Measurements from ENCODE around the gene TKT. TPM values are rescaled to one million over a fixed set of nuclear protein-coding genes. Genes with fewer than 3 reads are reported as not detected.

The TKT gene
- total and polyA plus RNA-seq, 2 of the 13 experiments (the other 11 are each of a cell fraction or from before 2014, with no cell fraction given) = 150 to 238 TPM

DNA sequence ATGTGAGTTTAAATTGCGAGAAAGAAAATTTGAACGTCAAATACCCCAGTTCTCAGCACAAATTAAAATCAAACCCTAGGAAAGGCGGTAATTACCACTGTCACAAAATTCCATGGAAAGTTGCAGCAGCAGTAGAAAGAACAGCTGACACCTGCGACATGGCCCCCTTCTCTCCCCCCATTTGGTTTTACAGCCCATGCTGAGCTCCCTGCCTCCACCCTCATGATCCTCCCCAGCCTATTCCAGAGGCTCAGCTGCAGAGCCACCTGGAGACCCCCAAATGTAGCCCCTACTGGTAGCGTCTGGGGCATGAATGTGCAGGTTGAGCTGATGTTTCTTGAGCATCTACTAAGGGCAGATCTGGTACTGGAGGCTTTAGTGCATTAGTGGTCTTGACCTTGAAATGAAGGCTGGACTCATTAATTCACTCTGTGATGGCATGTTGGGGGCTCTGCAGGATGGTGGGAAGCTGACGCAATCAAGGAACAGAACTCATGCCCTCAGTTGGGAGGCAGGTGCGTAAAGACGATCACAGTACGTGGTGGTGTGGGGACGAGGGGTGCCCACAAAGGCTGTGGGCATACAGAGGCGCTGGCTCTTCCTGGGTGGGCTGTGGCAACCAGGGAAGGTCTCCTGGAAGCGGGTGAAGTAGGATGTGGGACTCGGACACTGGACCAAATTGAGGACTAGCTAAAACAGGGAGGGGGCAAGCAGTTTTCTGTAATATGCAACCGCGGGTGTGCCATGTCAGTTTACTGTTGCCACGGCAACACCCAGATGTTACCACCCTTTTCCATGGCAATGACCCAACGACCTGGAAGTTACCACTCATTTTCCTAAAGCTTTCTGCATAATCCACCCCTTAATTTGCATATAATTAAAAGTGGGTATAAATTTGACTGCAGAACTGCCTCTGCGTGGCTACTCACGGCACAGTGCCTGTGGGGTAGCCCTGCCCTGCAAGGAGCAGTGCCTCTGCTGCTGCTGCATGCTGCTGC is 55.0 kb downstream of the TKT start:
- WGBS (ENCODE audit: low lambda C conversion rate) = 75% methylated on average over 18 of the region's 19 CpGs
- Histone ChIP-seq H4K20me1 (ENCODE audit: insufficient read depth, low read length) (no peaks in the 10 kb centered on the region), H3K4me3 (replicated peaks in 1 of 3; ENCODE audit: insufficient read depth in 1 of 3, low read depth in 2 of 3, low read length in 3 of 3) (no peak overlapping the region), H3K27ac (ENCODE audit: extremely low read length, insufficient read depth, low read length) (no peak overlapping the region), H3K79me2 (ENCODE audit: insufficient read depth, low read length) (no peaks in the 10 kb centered on the region), H3K4me1 (ENCODE audit: insufficient read depth, low read length) (peaks cover 26% of the 10 kb centered on the region), H2AFZ (ENCODE audit: low read length) (no peak overlapping the region), H3K9ac (ENCODE audit: insufficient read depth, low read depth, low read length) (no peak overlapping the region), H3K4me2 (ENCODE audit: low read depth, low read length) (no peak overlapping the region), H3K9me3 (ENCODE audit: low read length) (no peaks in the 10 kb centered on the region), H3K36me3 (replicated peaks in 1 of 2; ENCODE audit: control insufficient read depth in 1 of 2, insufficient read depth in 2 of 2, low read length in 2 of 2) (no peaks in the 10 kb centered on the region), H3K27me3 (ENCODE audit: control insufficient read depth in 1 of 2, insufficient read depth in 2 of 2, low read length in 2 of 2) (no peaks in the 10 kb centered on the region)
- ATAC-seq = no peak
- POLR2A ChIA-PET = no interaction called here
- FAIRE-seq = no peak
- intact Hi-C loops (cut with micrococcal nuclease; ENCODE audit: unreplicated experiment) (no loop called here), in situ Hi-C loops (cut with HindIII; ENCODE audit: extremely low pct_ligation_motif_present, low pct_unique_long_range_greater_than_20kb) (no loop called here)
- BruUV-seq (replicated peaks) = no TSS peak
- CTCF ChIA-PET (ENCODE audit: low intra/inter-chr PET ratio, low total read pairs) = no interaction called here
- TF ChIP-seq DMAP1 (CRISPR knock-in tag; IDR thresholded peaks at IDR 0.05) (no peak), RFX1 (IDR thresholded peaks at IDR 0.05) (peak; percentile 39)
- DNase-seq (ENCODE audit: low spot score) = no peak

DNA sequence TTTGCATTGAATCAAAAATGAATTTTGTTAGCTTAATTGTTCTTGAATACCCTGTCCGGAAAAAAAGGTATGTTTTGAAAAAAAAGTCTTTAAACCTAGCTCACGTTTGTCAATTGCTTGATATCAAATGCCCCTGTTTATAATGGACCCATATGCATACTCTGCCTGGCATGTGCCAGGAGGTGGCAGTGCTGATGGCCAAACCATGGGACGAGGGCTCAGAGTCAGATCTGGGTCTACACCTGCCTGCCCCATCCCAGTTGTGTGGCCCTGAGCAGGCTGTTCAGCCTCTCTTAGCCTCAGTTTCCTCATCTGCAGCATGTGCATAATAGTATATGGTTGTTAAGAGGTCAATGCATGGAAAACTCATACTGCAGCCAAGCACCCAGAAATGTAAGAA is 56.0 kb downstream of the TKT start:
- intact Hi-C loops (cut with micrococcal nuclease; ENCODE audit: unreplicated experiment) (loop anchor here (5.0 kb wide), 1 partner anchor 512 kb away; no protein-coding TSS in a partner anchor), in situ Hi-C loops (cut with HindIII; ENCODE audit: extremely low pct_ligation_motif_present, low pct_unique_long_range_greater_than_20kb) (loop anchor here (5.0 kb wide), 1 partner anchor 68 kb away; the partner anchor contains the start of gene RFT1)
- no peak for FAIRE-seq
- no peaks in the 10 kb centered on the region for H4K20me1 ChIP-seq (ENCODE audit: insufficient read depth, low read length)
- POLR2A ChIA-PET = no interaction called here
- no peak overlapping the region for H2AFZ ChIP-seq (ENCODE audit: low read length)
- no peaks in the 10 kb centered on the region for H3K9me3 ChIP-seq (ENCODE audit: low read length)
- no peak for DNase-seq (ENCODE audit: low spot score)
- CTCF ChIA-PET (ENCODE audit: low intra/inter-chr PET ratio, low total read pairs) = no interaction called here
- no peak for ATAC-seq
- H3K4me1 ChIP-seq (ENCODE audit: insufficient read depth, low read length) = peaks cover 30% of the 10 kb centered on the region
- H3K27ac ChIP-seq (ENCODE audit: extremely low read length, insufficient read depth, low read length) = no peak overlapping the region
- H3K4me2 ChIP-seq (ENCODE audit: low read depth, low read length) = no peak overlapping the region
- no peaks in the 10 kb centered on the region for H3K79me2 ChIP-seq (ENCODE audit: insufficient read depth, low read length)
- no peaks in the 10 kb centered on the region for H3K36me3 ChIP-seq (replicated peaks in 1 of 2; ENCODE audit: control insufficient read depth in 1 of 2, insufficient read depth in 2 of 2, low read length in 2 of 2)
- WGBS (ENCODE audit: low lambda C conversion rate) = 66% methylated on average over 3 of the region's 3 CpGs
- H3K9ac ChIP-seq (ENCODE audit: insufficient read depth, low read depth, low read length) = no peak overlapping the region
- BruUV-seq (replicated peaks) = no TSS peak
- H3K4me3 ChIP-seq (replicated peaks in 1 of 3; ENCODE audit: insufficient read depth in 1 of 3, low read depth in 2 of 3, low read length in 3 of 3) = no peak overlapping the region
- H3K27me3 ChIP-seq (ENCODE audit: control insufficient read depth in 1 of 2, insufficient read depth in 2 of 2, low read length in 2 of 2) = no peaks in the 10 kb centered on the region
- TF ChIP-seq, protein P1, sequence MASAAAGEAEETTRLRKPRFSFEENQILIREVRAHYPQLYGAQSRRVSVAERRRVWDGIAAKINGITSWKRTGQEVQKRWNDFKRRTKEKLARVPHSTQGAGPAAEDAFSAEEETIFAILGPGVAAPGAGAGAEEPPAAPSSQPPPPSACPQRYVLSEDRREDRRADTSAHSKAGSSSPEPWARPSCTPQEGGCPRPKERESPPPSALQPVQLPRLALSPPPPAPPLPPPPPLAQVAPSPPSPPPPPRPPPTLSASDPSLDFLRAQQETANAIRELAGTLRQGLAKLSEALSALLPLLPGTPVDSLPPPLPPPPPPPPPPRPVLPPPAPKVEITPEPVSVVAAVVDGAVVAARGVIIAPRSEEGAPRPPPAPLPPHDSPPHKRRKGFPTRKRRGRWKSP (CRISPR knock-in tag; IDR thresholded peaks at IDR 0.05) = no peak
- TF ChIP-seq ZFP1 (CRISPR knock-in tag; IDR thresholded peaks at IDR 0.05) = no peak
- no peak for TF ChIP-seq SSRP1 (CRISPR knock-in tag; IDR thresholded peaks at IDR 0.05)
- TF ChIP-seq ARID5B (CRISPR knock-in tag; IDR thresholded peaks at IDR 0.05) = no peak
- TF ChIP-seq ZNF235 (CRISPR knock-in tag; IDR thresholded peaks at IDR 0.05; ENCODE audit: borderline replicate concordance) = no peak
- no peak for TF ChIP-seq SNRNP70 (IDR thresholded peaks at IDR 0.05; ENCODE audit: low read depth, low read length)
- TF ChIP-seq ZSCAN22 (CRISPR knock-in tag; IDR thresholded peaks at IDR 0.05) = no peak
